SH-SY5Y (cell line): ENCODE data around the gene PRKD1.

Experiments
- GATA2 ChIP-seq: IDR thresholded peaks from 2 replicates; pipeline ENCODE4 v1.6.1; 2011; ENCODE audit warnings: mild to moderate bottlenecking, low read depth, low read length
- GATA3 ChIP-seq: IDR thresholded peaks from 2 replicates; pipeline ENCODE4 v1.6.1; 2011; ENCODE audit warnings: low read depth, mild to moderate bottlenecking, low read length, moderate library complexity

DNA sequence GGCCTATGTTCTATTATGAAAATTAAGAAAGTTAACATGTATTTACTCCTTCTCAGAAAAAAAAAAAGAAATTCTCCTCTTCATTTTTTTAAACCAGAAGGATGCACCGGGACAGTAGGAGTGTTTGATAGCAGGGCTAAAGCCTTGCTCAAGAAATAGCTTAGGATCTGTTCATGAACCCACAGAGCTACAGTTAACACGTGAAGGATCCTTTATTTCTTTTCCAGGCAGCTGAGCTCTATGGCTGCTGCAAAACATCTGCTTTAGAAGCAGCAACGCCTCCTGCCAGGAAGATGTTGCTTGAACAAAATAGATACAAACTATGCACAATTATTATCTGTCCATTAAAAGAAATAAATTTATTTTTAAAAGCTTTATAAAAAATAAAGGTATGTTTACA, 254.8 kb downstream of the PRKD1 start:
- TF ChIP-seq GATA2 = no peak
- no peak for TF ChIP-seq GATA3
